Right lobe of liver (tissue), 6 donors: ENCODE results near the gene GGT6. TPM values are rescaled to one million over a fixed set of nuclear protein-coding genes. Genes with fewer than 3 reads are reported as not detected.

Source experiments
- ATAC-seq, 4 donors: fragments of 200-7000 bp; cut with Tn5 transposase; one replicate each; pipeline ENCODE4 v1.9.1; 2020; ENCODE audit warnings: mild to moderate bottlenecking in 4 of 4, moderate library complexity in 4 of 4
- DNase-seq, 3 donors: peaks; one replicate each; pipeline ENCODE4 v3.0.0-alpha.2; 2020
- H3K27ac ChIP-seq, 3 donors: fragments of 200-600 bp; one replicate each; pipeline ENCODE4 v1.8.0; 2022
- H3K27me3 ChIP-seq, 2 donors: fragments of 200-600 bp; one replicate each; pipeline ENCODE4 v1.8.0; 2022
- H3K36me3 ChIP-seq, 4 donors: fragments of 200-600 bp; sonication (generic) in 1 of 4; one replicate each; pipeline versions ENCODE4 v1.5.1 to v1.8.0; 2017 to 2022; ENCODE audit warnings: control low read depth in 1 of 4
- H3K4me1 ChIP-seq, 4 donors: fragments of 200-600 bp; sonication (generic) in 1 of 4; one replicate each; pipeline versions ENCODE4 v1.5.1 to v1.8.0; 2017 to 2022; ENCODE audit warnings: control low read depth in 1 of 4
- H3K4me3 ChIP-seq, 3 donors: fragments of 200-600 bp; one replicate each; pipeline ENCODE4 v1.8.0; 2022
- H3K9me3 ChIP-seq, 4 donors: fragments of 200-600 bp; sonication (generic) in 1 of 4; one replicate each; pipeline versions ENCODE4 v1.5.1 to v1.8.0; 2017 to 2022; ENCODE audit warnings: control low read depth in 1 of 4
- POLR2A ChIP-seq: fragments of 450-650 bp; IDR thresholded peaks from one replicate; pipeline ENCODE4 v1.6.1; 2017; ENCODE audit warnings: antibody characterized with exemption, mild to moderate bottlenecking
- WGBS: methylation state at CpG from one replicate; pipeline ENCODE4 v1.1.6; 2018; ENCODE audit warnings: low coverage, low lambda C conversion rate; ENCODE audit not compliant: insufficient coverage; ENCODE audit errors: missing lambda C conversion rate; 5-methylcytosine and 5-hydroxymethylcytosine counted together
- intact Hi-C, 2 donors: fragments of 100-400 bp; cut with DNase I; formaldehyde crosslinking; loops; one replicate each; pipeline versions ENCODE4 v1.11.2 to v1.14.1; 2022
- total RNA-seq, 6 experiments: library from RNA; depleted of rRNA in 2 of 6; stranded (reverse); fragments of >200 nt in 2 of 6; fragmentation: NEBNext Ultra II Directional in 3 of 6; extraction: Animal tissue kit (Norgen Biotek cat#: 25700) in 3 of 6; gene quantifications; one replicate each; pipeline versions ENCODE4 v1.1.0 to v1.2.4, GENCODE V29; 2016 to 2023
- TF ChIP-seq, protein P1 (sequence below), 4 donors: fragments of 200-600 bp in 3 of 4; fragments of 450-650 bp in 1 of 4; IDR thresholded peaks; one replicate each; pipeline versions ENCODE4 v1.5.1 to v1.8.0; 2016 to 2022; ENCODE audit warnings: antibody characterized with exemption in 4 of 4, mild to moderate bottlenecking in 2 of 4
- donor health status: DM: no; HTN: yes; CAD: no.
- donor health status: DM: no; HTN: no; CAD: no.
- donor health status: DM: no; HTN: no; CAD: no.
- donor health status: DM: no; HTN: yes; CAD: no.
- donor health status: DM: no; HTN: yes; CAD: no.

Gene GGT6
- total RNA-seq, 6 experiments from 2014 or later, result 0.09 to 0.92 (median 0.27) TPM

DNA sequence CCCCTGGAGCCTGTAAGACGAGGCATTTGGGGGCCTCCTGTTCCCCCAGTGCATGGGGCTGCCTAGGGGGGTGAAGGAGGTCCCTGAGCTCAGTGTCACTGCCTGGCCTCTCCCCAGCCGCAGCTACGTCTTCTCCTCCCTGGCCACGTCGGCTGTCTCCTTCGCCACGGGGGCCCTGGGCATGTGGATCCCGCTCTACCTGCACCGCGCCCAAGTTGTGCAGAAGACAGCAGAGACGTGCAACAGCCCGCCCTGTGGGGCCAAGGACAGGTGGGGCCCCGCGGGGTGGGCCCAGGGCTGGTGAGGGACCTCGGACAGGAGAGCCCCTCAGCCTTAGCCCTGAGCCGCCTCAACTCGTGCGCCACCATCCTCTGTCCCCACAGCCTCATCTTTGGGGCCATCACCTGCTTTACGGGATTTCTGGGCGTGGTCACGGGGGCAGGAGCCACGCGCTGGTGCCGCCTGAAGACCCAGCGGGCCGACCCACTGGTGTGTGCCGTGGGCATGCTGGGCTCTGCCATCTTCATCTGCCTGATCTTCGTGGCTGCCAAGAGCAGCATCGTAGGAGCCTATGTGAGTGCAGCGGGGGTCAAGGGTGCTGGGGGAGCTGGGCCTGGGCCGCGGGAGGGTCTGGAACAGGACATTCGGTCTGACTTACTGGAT, 27.4 kb downstream of the GGT6 start:
- Histone ChIP-seq H3K4me1 (peaks cover 0 to 22% (median 7%) of the 10 kb centered on the region in 4 donors), H3K27me3 (no peaks in the 10 kb centered on the region), H3K4me3 (no peak overlapping the region), H3K27ac (no peak overlapping the region), H3K9me3 (no peaks in the 10 kb centered on the region), H3K36me3 (no peaks in the 10 kb centered on the region)
- intact Hi-C loops, result no loop called here
- DNase-seq (no peak), ATAC-seq (no peak)
- WGBS, result no CpG with 5 or more reads among the region's 33 CpGs
- TF ChIP-seq, protein P1, sequence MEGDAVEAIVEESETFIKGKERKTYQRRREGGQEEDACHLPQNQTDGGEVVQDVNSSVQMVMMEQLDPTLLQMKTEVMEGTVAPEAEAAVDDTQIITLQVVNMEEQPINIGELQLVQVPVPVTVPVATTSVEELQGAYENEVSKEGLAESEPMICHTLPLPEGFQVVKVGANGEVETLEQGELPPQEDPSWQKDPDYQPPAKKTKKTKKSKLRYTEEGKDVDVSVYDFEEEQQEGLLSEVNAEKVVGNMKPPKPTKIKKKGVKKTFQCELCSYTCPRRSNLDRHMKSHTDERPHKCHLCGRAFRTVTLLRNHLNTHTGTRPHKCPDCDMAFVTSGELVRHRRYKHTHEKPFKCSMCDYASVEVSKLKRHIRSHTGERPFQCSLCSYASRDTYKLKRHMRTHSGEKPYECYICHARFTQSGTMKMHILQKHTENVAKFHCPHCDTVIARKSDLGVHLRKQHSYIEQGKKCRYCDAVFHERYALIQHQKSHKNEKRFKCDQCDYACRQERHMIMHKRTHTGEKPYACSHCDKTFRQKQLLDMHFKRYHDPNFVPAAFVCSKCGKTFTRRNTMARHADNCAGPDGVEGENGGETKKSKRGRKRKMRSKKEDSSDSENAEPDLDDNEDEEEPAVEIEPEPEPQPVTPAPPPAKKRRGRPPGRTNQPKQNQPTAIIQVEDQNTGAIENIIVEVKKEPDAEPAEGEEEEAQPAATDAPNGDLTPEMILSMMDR (IDR thresholded peaks at IDR 0.05), result no peak

- TF ChIP-seq, protein P1 (IDR thresholded peaks at IDR 0.05), result no peak
- TF ChIP-seq POLR2A, result no peak
- no peak for DNase-seq
- ATAC-seq, result no peak
- 89% methylated on average over 11 of the region's 17 CpGs for WGBS
- H3K36me3 ChIP-seq, result no peaks in the 10 kb centered on the region
- no peaks in the 10 kb centered on the region for H3K9me3 ChIP-seq
- intact Hi-C loops, result no loop called here
- H3K27ac ChIP-seq, result no peak overlapping the region
- no peaks in the 10 kb centered on the region for H3K27me3 ChIP-seq
- peaks cover 0 to 22% (median 7%) of the 10 kb centered on the region in 4 donors for H3K4me1 ChIP-seq
- H3K4me3 ChIP-seq, result no peak overlapping the region
Observed at GRCh38 chr17:4531988-4532736, 28.2 kb downstream of the GGT6 start.

- Histone ChIP-seq H3K9me3 (no peaks in the 10 kb centered on the region), H3K27me3 (no peaks in the 10 kb centered on the region), H3K4me1 (peaks cover 0 to 18% (median 7%) of the 10 kb centered on the region in 4 donors), H3K4me3 (no peak overlapping the region), H3K27ac (peak overlapping the region in 1 of 3 donors; percentile 21), H3K36me3 (no peaks in the 10 kb centered on the region)
- TF ChIP-seq, protein P1 (IDR thresholded peaks at IDR 0.05), result no peak
- TF ChIP-seq POLR2A, result no peak
- DNase-seq (peak in 2 of 3 donors; percentile 57 to 65), ATAC-seq (peak; percentile 30 to 54 (median 40))
- intact Hi-C loops, result no loop called here
- WGBS, result 69% methylated on average over 6 of the region's 30 CpGs
Observed at GRCh38 chr17:4530799-4531730, 29.3 kb downstream of the GGT6 start.

- H3K27ac ChIP-seq, result no peak overlapping the region
- intact Hi-C loops, result no loop called here
- H3K4me3 ChIP-seq, result no peak overlapping the region
- 69% methylated on average over 3 of the region's 13 CpGs for WGBS
- no peaks in the 10 kb centered on the region for H3K36me3 ChIP-seq
- no peak for TF ChIP-seq POLR2A
- TF ChIP-seq, protein P1 (IDR thresholded peaks at IDR 0.05), result no peak
- ATAC-seq, result no peak
- no peaks in the 10 kb centered on the region for H3K27me3 ChIP-seq
- H3K4me1 ChIP-seq, result peaks cover 0 to 13% (median 7%) of the 10 kb centered on the region in 4 donors
- DNase-seq, result no peak
- H3K9me3 ChIP-seq, result no peaks in the 10 kb centered on the region
Observed at GRCh38 chr17:4529533-4530152, 30.7 kb downstream of the GGT6 start.
